ENCODE data around the gene INPP5A. TPM values are rescaled to one million over a fixed set of nuclear protein-coding genes. Genes with fewer than 3 reads are reported as not detected.

The INPP5A gene
- total and polyA plus RNA-seq, 5 donors from 2014 or later: 0.66 to 21.3 (median 1.0) TPM

DNA sequence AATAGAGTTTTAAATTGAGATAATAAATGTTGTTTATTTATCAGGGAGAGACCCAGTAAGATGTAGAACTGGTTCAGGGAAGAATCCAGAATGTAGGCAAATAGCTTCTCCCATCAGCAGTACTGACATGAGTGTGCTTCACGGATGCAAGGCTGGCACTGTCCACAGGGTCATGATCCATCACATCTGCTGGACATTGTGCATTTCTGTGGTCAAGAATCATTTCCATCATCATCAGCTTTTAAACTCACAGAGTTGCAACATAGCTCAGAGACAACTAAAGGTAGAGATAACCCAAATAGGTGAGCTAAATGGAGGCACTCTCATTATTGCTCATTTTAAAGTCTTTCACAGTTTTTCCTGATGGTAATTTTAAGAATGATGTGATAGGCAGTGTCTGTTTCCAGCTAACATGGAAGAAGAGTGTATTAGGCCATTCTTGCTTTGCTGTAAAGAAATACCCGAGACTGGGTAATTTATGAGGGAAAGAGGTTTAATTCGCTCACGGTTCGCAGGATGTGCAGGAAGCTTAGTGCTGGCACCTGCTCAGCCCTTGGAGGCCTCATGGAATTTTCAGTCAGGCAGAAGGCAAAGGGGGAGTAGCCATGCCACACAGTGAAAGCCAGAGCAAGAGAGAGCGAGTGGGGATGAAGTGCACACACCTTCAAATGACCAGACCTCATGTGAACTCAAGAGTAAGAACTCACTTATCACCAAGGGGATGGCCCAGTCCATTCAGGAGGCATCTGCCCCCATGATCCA lies 80.8 kb downstream of the INPP5A start:
- no peak overlapping the region for H3K27ac ChIP-seq (ENCODE audit: insufficient read depth, low read length, poor library complexity, severe bottlenecking)
- H3K9me3 ChIP-seq (ENCODE audit: control insufficient read depth in 2 of 2, low read length in 2 of 2): peaks cover 12 to 30% of the 10 kb centered on the region in 2 experiments
- DNase-seq (no peak), ATAC-seq (ENCODE audit: low read depth in 2 of 2) (no peak)
- peaks cover 23% of the 10 kb centered on the region for H3K36me3 Mint-ChIP-seq
- H3K4me3 Mint-ChIP-seq: no peak overlapping the region
- H3K36me3 ChIP-seq (ENCODE audit: control insufficient read depth, insufficient read depth, low read length): no peaks in the 10 kb centered on the region
- no peak overlapping the region for H3K27ac Mint-ChIP-seq
- H3K4me1 Mint-ChIP-seq: peaks cover 0 to 22% (median 6%) of the 10 kb centered on the region in 4 donors
- H3K4me1 ChIP-seq (ENCODE audit: control insufficient read depth, insufficient read depth, low read length, poor library complexity, severe bottlenecking): peaks cover 3% of the 10 kb centered on the region
- peaks cover 0 to 31% (median 7%) of the 10 kb centered on the region in 7 donors for H3K9me3 Mint-ChIP-seq
- no peaks in the 10 kb centered on the region for H3K27me3 ChIP-seq (ENCODE audit: control insufficient read depth, insufficient read depth, low read length)
- no peak overlapping the region for H3K4me3 ChIP-seq (ENCODE audit: low read depth, low read length)
- no peaks in the 10 kb centered on the region for H3K27me3 Mint-ChIP-seq

DNA sequence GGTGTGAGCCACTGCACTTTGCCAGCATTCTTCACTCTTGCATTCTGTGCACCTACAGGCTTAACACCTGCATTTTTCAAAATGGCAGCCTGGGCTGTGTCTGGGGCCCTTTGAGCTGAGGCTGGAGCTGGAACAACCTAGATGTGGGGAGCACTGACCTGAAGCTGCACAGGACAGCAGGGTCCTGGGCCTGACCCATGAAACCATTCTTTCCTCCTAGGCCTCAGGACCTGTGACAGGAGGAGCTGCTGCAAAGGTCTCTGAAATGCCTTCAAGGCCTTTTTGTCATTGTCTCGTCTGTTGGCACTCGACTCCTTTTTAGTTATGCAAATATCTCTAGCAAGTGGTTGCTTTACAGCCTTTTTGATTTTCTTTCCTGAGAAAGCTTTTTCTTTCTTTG lies 82.3 kb downstream of the INPP5A start:
- H3K4me3 Mint-ChIP-seq: no peak overlapping the region
- peak overlapping the region in 1 of 3 donors; percentile 23 for H3K27ac Mint-ChIP-seq
- Histone ChIP-seq H3K9me3 (ENCODE audit: control insufficient read depth in 2 of 2, low read length in 2 of 2) (peaks cover 12 to 30% of the 10 kb centered on the region in 2 experiments), H3K4me3 (ENCODE audit: low read depth, low read length) (no peak overlapping the region), H3K27me3 (ENCODE audit: control insufficient read depth, insufficient read depth, low read length) (no peaks in the 10 kb centered on the region), H3K4me1 (ENCODE audit: control insufficient read depth, insufficient read depth, low read length, poor library complexity, severe bottlenecking) (peaks cover 3% of the 10 kb centered on the region), H3K36me3 (ENCODE audit: control insufficient read depth, insufficient read depth, low read length) (no peaks in the 10 kb centered on the region), H3K27ac (ENCODE audit: insufficient read depth, low read length, poor library complexity, severe bottlenecking) (no peak overlapping the region)
- no peaks in the 10 kb centered on the region for H3K27me3 Mint-ChIP-seq
- peaks cover 0 to 23% (median 6%) of the 10 kb centered on the region in 4 donors for H3K4me1 Mint-ChIP-seq
- peaks cover 0 to 31% (median 7%) of the 10 kb centered on the region in 7 donors for H3K9me3 Mint-ChIP-seq
- H3K36me3 Mint-ChIP-seq: peaks cover 23% of the 10 kb centered on the region
- DNase-seq (no peak), ATAC-seq (ENCODE audit: low read depth in 2 of 2) (no peak)

- Mint-ChIP-seq H3K4me3 (peak overlapping the region in 1 of 4 donors; percentile 21), H3K36me3 (no peaks in the 10 kb centered on the region), H3K9me3 (peaks cover 0 to 17% (median 2%) of the 10 kb centered on the region in 7 donors), H3K4me1 (peaks cover 0 to 38% (median 11%) of the 10 kb centered on the region in 4 donors), H3K27me3 (no peaks in the 10 kb centered on the region), H3K27ac (no peak overlapping the region)
- Histone ChIP-seq H3K9me3 (ENCODE audit: control insufficient read depth in 2 of 2, low read length in 2 of 2) (peaks cover 12 to 19% of the 10 kb centered on the region in 2 experiments), H3K4me3 (ENCODE audit: low read depth, low read length) (no peak overlapping the region), H3K27me3 (ENCODE audit: control insufficient read depth, insufficient read depth, low read length) (no peaks in the 10 kb centered on the region), H3K36me3 (ENCODE audit: control insufficient read depth, insufficient read depth, low read length) (no peaks in the 10 kb centered on the region), H3K4me1 (ENCODE audit: control insufficient read depth, insufficient read depth, low read length, poor library complexity, severe bottlenecking) (no peaks in the 10 kb centered on the region), H3K27ac (ENCODE audit: insufficient read depth, low read length, poor library complexity, severe bottlenecking) (no peak overlapping the region)
- ATAC-seq (ENCODE audit: low read depth in 2 of 2): no peak
- no peak for DNase-seq
Observed at GRCh38 chr10:132624061-132624846, 86.7 kb downstream of the INPP5A start.

DNA sequence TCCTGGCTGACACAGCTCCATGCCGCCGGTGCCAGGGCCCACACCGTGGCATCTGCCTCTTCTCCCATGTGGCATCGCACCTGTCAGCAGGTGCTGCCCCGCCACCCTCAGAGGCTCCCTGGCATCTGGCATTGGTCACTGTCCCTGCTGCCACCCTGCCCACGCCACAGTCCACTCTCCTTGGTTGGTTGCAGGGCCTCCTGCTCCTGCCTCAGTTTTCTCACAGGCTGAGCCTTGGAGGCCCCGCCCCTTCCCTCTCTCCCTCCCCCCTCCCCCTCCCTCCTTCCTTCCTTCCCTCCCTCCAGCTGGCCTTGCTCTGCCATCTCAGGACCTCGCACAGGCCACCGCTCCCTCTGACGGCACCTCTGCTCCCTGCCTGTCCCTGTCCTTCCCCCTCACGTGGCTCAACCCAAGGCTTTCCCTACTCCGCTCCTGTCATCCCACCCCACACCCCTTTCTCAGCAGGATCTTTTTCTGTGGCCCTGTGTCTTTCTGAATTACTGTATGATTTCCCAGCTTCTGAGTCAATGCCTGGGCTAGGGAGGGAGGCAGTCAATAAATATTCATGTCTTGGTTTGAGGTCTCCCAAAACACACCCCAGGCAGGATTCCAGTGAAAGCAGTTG lies 87.4 kb downstream of the INPP5A start:
- H3K36me3 ChIP-seq (ENCODE audit: control insufficient read depth, insufficient read depth, low read length): no peaks in the 10 kb centered on the region
- H3K27me3 Mint-ChIP-seq: no peaks in the 10 kb centered on the region
- no peaks in the 10 kb centered on the region for H3K36me3 Mint-ChIP-seq
- no peak overlapping the region for H3K4me3 Mint-ChIP-seq
- peaks cover 6 to 12% of the 10 kb centered on the region in 2 experiments for H3K9me3 ChIP-seq (ENCODE audit: control insufficient read depth in 2 of 2, low read length in 2 of 2)
- H3K27ac ChIP-seq (ENCODE audit: insufficient read depth, low read length, poor library complexity, severe bottlenecking): no peak overlapping the region
- H3K4me3 ChIP-seq (ENCODE audit: low read depth, low read length): no peak overlapping the region
- H3K4me1 Mint-ChIP-seq: peaks cover 0 to 45% (median 15%) of the 10 kb centered on the region in 4 donors
- H3K27me3 ChIP-seq (ENCODE audit: control insufficient read depth, insufficient read depth, low read length): no peaks in the 10 kb centered on the region
- DNase-seq (no peak), ATAC-seq (ENCODE audit: low read depth in 2 of 2) (no peak)
- H3K9me3 Mint-ChIP-seq: peaks cover 0 to 15% (median 2%) of the 10 kb centered on the region in 7 donors
- H3K4me1 ChIP-seq (ENCODE audit: control insufficient read depth, insufficient read depth, low read length, poor library complexity, severe bottlenecking): no peaks in the 10 kb centered on the region
- peak overlapping the region in 2 of 3 donors; percentile 6 to 75 for H3K27ac Mint-ChIP-seq

DNA sequence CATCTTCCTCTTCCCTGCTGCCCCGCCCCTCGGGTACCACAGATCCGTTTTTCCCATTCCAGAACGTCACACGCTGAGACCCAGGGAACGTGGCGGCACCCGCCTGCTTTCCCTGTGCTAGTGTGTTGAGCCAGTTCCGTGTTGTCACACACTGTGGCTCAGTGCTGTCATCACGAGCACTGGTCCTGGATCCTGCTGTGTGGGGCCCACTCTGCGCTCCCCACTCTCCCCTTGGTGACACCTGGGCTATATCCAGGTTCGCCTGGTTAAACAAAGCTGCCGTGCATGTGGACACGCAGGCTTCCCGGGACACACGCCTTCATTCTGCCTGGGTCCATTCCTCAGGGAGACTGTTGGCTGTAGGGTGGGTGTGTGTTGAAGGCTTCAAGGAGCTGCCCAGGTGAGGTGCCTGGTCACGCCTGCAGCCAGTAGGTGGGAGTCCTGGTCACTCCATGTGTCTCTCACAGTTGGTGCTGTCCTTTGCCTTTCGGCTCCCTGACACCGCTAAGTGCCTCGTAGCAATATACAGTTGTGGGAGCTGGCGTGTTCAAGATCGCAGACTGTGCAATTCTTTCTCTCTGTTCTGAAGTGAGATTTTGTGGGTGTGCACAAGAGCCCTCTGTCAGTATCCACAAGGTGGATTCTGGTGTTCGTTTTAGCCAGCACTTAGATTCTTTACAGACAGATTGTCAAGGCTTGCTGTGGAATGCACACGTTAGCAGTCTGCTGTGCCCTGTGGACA lies 88.6 kb downstream of the INPP5A start:
- H3K4me3 ChIP-seq (ENCODE audit: low read depth, low read length): no peak overlapping the region
- peaks cover 0 to 50% (median 17%) of the 10 kb centered on the region in 4 donors for H3K4me1 Mint-ChIP-seq
- no peaks in the 10 kb centered on the region for H3K27me3 ChIP-seq (ENCODE audit: control insufficient read depth, insufficient read depth, low read length)
- no peaks in the 10 kb centered on the region for H3K4me1 ChIP-seq (ENCODE audit: control insufficient read depth, insufficient read depth, low read length, poor library complexity, severe bottlenecking)
- H3K27ac ChIP-seq (ENCODE audit: insufficient read depth, low read length, poor library complexity, severe bottlenecking): no peak overlapping the region
- H3K27ac Mint-ChIP-seq: peak overlapping the region in 2 of 3 donors; percentile 56 to 83
- H3K9me3 ChIP-seq (ENCODE audit: control insufficient read depth in 2 of 2, low read length in 2 of 2): peaks cover 0 to 7% of the 10 kb centered on the region in 2 experiments
- no peak for ATAC-seq (ENCODE audit: low read depth in 2 of 2)
- H3K36me3 Mint-ChIP-seq: no peaks in the 10 kb centered on the region
- H3K4me3 Mint-ChIP-seq: no peak overlapping the region
- H3K27me3 Mint-ChIP-seq: no peaks in the 10 kb centered on the region
- peaks cover 0 to 5% (median 2%) of the 10 kb centered on the region in 7 donors for H3K9me3 Mint-ChIP-seq
- H3K36me3 ChIP-seq (ENCODE audit: control insufficient read depth, insufficient read depth, low read length): no peaks in the 10 kb centered on the region
- no peak for DNase-seq

DNA sequence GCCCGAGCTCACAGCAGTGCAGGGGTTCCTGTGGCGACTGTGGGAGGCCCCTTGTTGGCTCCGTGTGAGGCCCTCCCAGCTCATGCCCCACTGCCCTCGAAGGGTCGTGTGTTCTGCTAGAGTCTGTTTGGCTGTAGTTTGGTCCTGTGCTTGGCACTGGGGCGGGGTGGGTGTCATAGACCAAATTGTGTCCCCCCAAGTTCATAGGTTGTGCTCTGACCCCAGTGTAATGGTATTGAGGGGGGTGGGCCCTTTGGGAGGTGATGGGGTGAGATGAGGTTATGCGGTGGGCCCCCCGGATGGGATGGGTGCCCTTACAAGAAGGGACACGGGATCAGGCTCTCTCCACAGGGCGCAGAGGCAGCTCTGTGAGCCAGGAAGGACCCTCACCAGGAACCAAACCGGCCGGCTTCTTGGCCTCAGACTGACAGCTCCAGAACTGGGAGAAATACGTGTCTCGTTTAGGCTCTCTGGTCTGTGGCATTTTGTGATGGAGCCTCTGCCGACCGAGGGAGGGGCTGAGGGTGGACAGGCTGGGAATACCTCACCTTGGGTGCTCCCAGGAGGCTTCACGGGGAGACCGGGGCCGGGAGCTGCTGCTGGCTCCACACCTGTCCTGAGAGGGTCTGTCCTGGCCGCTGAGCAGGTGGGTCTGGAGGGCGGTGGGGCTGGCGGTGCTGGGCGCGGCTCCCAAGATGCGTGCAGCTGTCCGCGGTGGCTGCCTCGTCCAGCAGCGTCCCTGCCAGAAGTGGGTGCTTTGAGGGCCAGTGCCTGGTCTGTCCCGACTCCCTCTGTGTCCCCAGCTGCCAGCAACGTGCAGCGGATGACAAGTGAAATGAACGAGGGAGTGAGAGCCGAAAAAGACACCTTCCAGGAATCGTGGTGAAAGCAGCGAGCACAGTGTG lies 89.4 kb downstream of the INPP5A start:
- peak overlapping the region in 1 of 3 donors; percentile 65 for H3K27ac Mint-ChIP-seq
- H3K4me3 Mint-ChIP-seq: peak overlapping the region in 2 of 4 donors; percentile 46 to 52
- peaks cover 0 to 50% (median 17%) of the 10 kb centered on the region in 4 donors for H3K4me1 Mint-ChIP-seq

More for the DNA sequence above, 89.4 kb downstream of the INPP5A start:
- Histone ChIP-seq H3K9me3 (ENCODE audit: control insufficient read depth in 2 of 2, low read length in 2 of 2) (peaks cover 0 to under 1% of the 10 kb centered on the region in 2 experiments), H3K27ac (ENCODE audit: insufficient read depth, low read length, poor library complexity, severe bottlenecking) (no peak overlapping the region), H3K4me3 (ENCODE audit: low read depth, low read length) (no peak overlapping the region), H3K36me3 (ENCODE audit: control insufficient read depth, insufficient read depth, low read length) (no peaks in the 10 kb centered on the region), H3K4me1 (ENCODE audit: control insufficient read depth, insufficient read depth, low read length, poor library complexity, severe bottlenecking) (no peaks in the 10 kb centered on the region), H3K27me3 (ENCODE audit: control insufficient read depth, insufficient read depth, low read length) (no peaks in the 10 kb centered on the region)
- no peak for ATAC-seq (ENCODE audit: low read depth in 2 of 2)
- H3K9me3 Mint-ChIP-seq: peaks cover 0 to 2% (median 0%) of the 10 kb centered on the region in 7 donors
- H3K36me3 Mint-ChIP-seq: no peaks in the 10 kb centered on the region
- no peaks in the 10 kb centered on the region for H3K27me3 Mint-ChIP-seq
- DNase-seq: no peak

Data from CD4-positive, CD25-positive, alpha-beta regulatory T cell (primary cell).